K562 (cell line): ENCODE measurements around the gene RPL21. TPM values are rescaled to one million over a fixed set of nuclear protein-coding genes. Genes with fewer than 3 reads are reported as not detected.

Experiments used
- ATAC-seq: fragments of 200-7000 bp; cut with Tn5 transposase; 3 replicates; pipeline ENCODE4 v1.9.1; 2020; ENCODE audit warnings: moderate library complexity
- BruUV-seq: library from RNA; stranded (reverse); fragments of 400-500 nt; replicated peaks from 2 replicates; lab custom pipeline; 2021; lab: Mats Ljungman, UMichigan
- CTCF ChIA-PET: fragments of 300-600 bp; formaldehyde crosslinking; extraction: SDS; loops from one replicate; lab custom pipeline; 2021; ENCODE audit warnings: low intra/inter-chr PET ratio; lab: Yijun Ruan, JAX
- POLR2A ChIA-PET: fragments of 300-600, 350-650 bp; sonication (Branson Sonifier 250); formaldehyde crosslinking; extraction: SDS; loops from one replicate; lab custom pipeline; 2021; ENCODE audit warnings: antibody characterized with exemption, inconsistent platforms; lab: Yijun Ruan, JAX
- DNase-seq, 4 experiments: peaks; one replicate each; pipeline versions ENCODE4 v3.0.0 to v3.0.0-alpha.2; 2011 to 2018; ENCODE audit warnings: low spot score in 3 of 4, mixed read lengths in 3 of 4; ENCODE audit errors: extremely low read depth in 1 of 4
- FAIRE-seq: peaks from 2 replicates; lab custom pipeline; 2011; peaks lifted over from hg19 to GRCh38; lab: Jason Lieb, UNC
- H2AFZ ChIP-seq: 2 replicates; pipeline ENCODE4 v1.6.0; 2011; ENCODE audit warnings: low read depth, low read length, control low read depth, inconsistent platforms
- H3K27ac ChIP-seq: fragments of 200-600 bp; 3 replicates; pipeline ENCODE4 v1.8.0; 2011; ENCODE audit warnings: low read depth, mild to moderate bottlenecking, control low read depth, inconsistent platforms, low read length, moderate library complexity, mixed read lengths; ENCODE audit errors: extremely low read depth
- H3K27me3 ChIP-seq, 2 experiments: fragments of 300-600 bp in 1 of 2; 2 replicates in 1 of 2; 3 replicates in 1 of 2; pipeline versions ENCODE4 v1.6.0 to v1.8.0; 2011; ENCODE audit warnings: inconsistent platforms in 2 of 2, low read length in 2 of 2, mild to moderate bottlenecking in 1 of 2, mixed read lengths in 1 of 2, moderate library complexity in 1 of 2; ENCODE audit not compliant: control insufficient read depth in 2 of 2, insufficient read depth in 2 of 2
- H3K36me3 ChIP-seq: fragments of 300-600 bp; 3 replicates; pipeline ENCODE4 v1.8.0; 2011; ENCODE audit warnings: mild to moderate bottlenecking, low read length, inconsistent platforms; ENCODE audit not compliant: control insufficient read depth, insufficient read depth
- H3K4me1 ChIP-seq, 2 experiments: fragments of 200-600 bp in 1 of 2; replicated peaks in 1 of 2; 2 replicates in 1 of 2; 3 replicates in 1 of 2; pipeline versions ENCODE4 v1.5.1 to v1.8.0; 2011; ENCODE audit warnings: inconsistent platforms in 2 of 2, low read length in 2 of 2, mild to moderate bottlenecking in 1 of 2, mixed read lengths in 1 of 2, moderate library complexity in 1 of 2; ENCODE audit not compliant: control insufficient read depth in 2 of 2, insufficient read depth in 2 of 2
- H3K4me2 ChIP-seq: 2 replicates; pipeline ENCODE4 v1.6.1; 2011; ENCODE audit warnings: low read length, control low read depth, inconsistent platforms, mixed read lengths; ENCODE audit not compliant: insufficient read depth
- H3K4me3 ChIP-seq: fragments of 200-600 bp; sonication (generic), shearing (Covaris generic); 2 replicates; pipeline ENCODE4 v1.5.1; 2016; ENCODE audit warnings: control low read depth, inconsistent platforms
- H3K79me2 ChIP-seq: fragments of 200-600 bp; 3 replicates; pipeline ENCODE4 v1.8.0; 2011; ENCODE audit warnings: low read length, inconsistent platforms; ENCODE audit not compliant: control insufficient read depth, insufficient read depth
- H3K9ac ChIP-seq, 2 experiments: 2 replicates each; pipeline versions ENCODE4 v1.6.0 to v1.6.1; 2011; ENCODE audit warnings: low read depth in 2 of 2, low read length in 2 of 2, control low read depth in 1 of 2, inconsistent platforms in 1 of 2, mild to moderate bottlenecking in 1 of 2, mixed read lengths in 1 of 2; ENCODE audit not compliant: insufficient read depth in 1 of 2
- H3K9me1 ChIP-seq: one replicate; pipeline ENCODE4 v1.6.0; 2011; ENCODE audit warnings: inconsistent platforms, mild to moderate bottlenecking, low read length, moderate library complexity; ENCODE audit not compliant: control insufficient read depth, insufficient read depth
- H3K9me3 ChIP-seq: replicated peaks from 2 replicates; pipeline ENCODE4 v1.5.1; 2011; ENCODE audit warnings: low read depth, low read length, inconsistent platforms; ENCODE audit not compliant: control insufficient read depth, insufficient read depth
- H4K20me1 ChIP-seq: replicated peaks from 2 replicates; pipeline ENCODE4 v1.6.1; 2011; ENCODE audit warnings: low read length, inconsistent platforms, mixed read lengths; ENCODE audit not compliant: control insufficient read depth, insufficient read depth
- ARID2 ChIP-seq: fragments of 450-650 bp; IDR thresholded peaks from 2 replicates; pipeline ENCODE4 v1.6.1; 2017; ENCODE audit warnings: antibody characterized with exemption, mild to moderate bottlenecking
- ATF7 ChIP-seq: fragments of 450-650 bp; IDR thresholded peaks from 2 replicates; pipeline ENCODE4 v1.7.1; 2014; ENCODE audit warnings: mild to moderate bottlenecking, moderate library complexity
- CEBPB ChIP-seq: fragments of 450-650 bp; IDR thresholded peaks from 2 replicates; pipeline ENCODE4 v1.6.1; 2016; ENCODE audit warnings: missing genetic modification characterization, missing compliant biosample characterization
- CHD4 ChIP-seq: fragments of 200-600 bp; sonication (generic); IDR thresholded peaks from 3 replicates; pipeline ENCODE4 v1.6.1; 2012; ENCODE audit warnings: low read depth, mild to moderate bottlenecking, mixed read lengths, low read length, inconsistent platforms; ENCODE audit not compliant: insufficient read depth, insufficient replicate concordance, poor library complexity, severe bottlenecking
- DNMT1 ChIP-seq: fragments of 450-650 bp; IDR thresholded peaks from 2 replicates; pipeline ENCODE4 v1.6.1; 2016; ENCODE audit warnings: antibody characterized with exemption, mild to moderate bottlenecking
- HDAC1 ChIP-seq, 2 experiments: fragments of 450-650 bp; IDR thresholded peaks; 2 replicates each; pipeline ENCODE4 v1.6.1; 2016 to 2017; ENCODE audit warnings: inconsistent platforms in 1 of 2, mild to moderate bottlenecking in 1 of 2, moderate library complexity in 1 of 2
- HNRNPK ChIP-seq: fragments of 200-400 bp; formaldehyde crosslinking; IDR thresholded peaks from one replicate; pipeline ENCODE4 v1.6.1; 2018; ENCODE audit warnings: mild to moderate bottlenecking, low read depth, low read length; ENCODE audit not compliant: poor library complexity, severe bottlenecking
- MTA3 ChIP-seq: fragments of 450-650 bp; formaldehyde crosslinking; IDR thresholded peaks from 2 replicates; pipeline ENCODE4 v1.6.1; 2017; ENCODE audit warnings: mild to moderate bottlenecking, borderline replicate concordance
- NR2C1 ChIP-seq, 2 experiments: fragments of 450-650 bp; IDR thresholded peaks; 2 replicates each; pipeline ENCODE4 v1.6.1; 2017; ENCODE audit warnings: mild to moderate bottlenecking in 2 of 2, antibody characterized with exemption in 1 of 2, inconsistent platforms in 1 of 2, missing compliant biosample characterization in 1 of 2, missing genetic modification characterization in 1 of 2
- SMAD1 ChIP-seq: fragments of 150-350 bp; IDR thresholded peaks from 2 replicates; pipeline ENCODE4 v1.6.1; 2014; ENCODE audit warnings: low read length, low read depth; ENCODE audit not compliant: partially characterized antibody
- TBP ChIP-seq: optimal IDR thresholded peaks from 2 replicates; pipeline ENCODE3; 2011; ENCODE audit warnings: low read depth, low read length, improper control_type of control experiment
- TEAD4 ChIP-seq, 2 experiments: sonication (generic) in 1 of 2; formaldehyde crosslinking in 1 of 2; IDR thresholded peaks; 2 replicates each; pipeline versions ENCODE4 v1.6.1 to v1.8.0; 2012 to 2022; ENCODE audit warnings: borderline replicate concordance in 1 of 2, inconsistent platforms in 1 of 2, low read length in 1 of 2, mild to moderate bottlenecking in 1 of 2, missing genetic modification reagents in 1 of 2
- ZFP30 ChIP-seq: fragments of 250-450 bp; sonication (Bioruptor Pico); IDR thresholded peaks from 2 replicates; pipeline ENCODE4 v1.8.0; 2022; ENCODE audit warnings: moderate library complexity, mild to moderate bottlenecking, inconsistent platforms, borderline replicate concordance
- ZNF217 ChIP-seq: sonication (generic); formaldehyde crosslinking; IDR thresholded peaks from 2 replicates; pipeline ENCODE4 v1.8.0; 2022; ENCODE audit warnings: mild to moderate bottlenecking, missing genetic modification reagents
- ZSCAN29 ChIP-seq: fragments of 450-650 bp; IDR thresholded peaks from 2 replicates; pipeline ENCODE4 v1.6.1; 2017
- WGBS: fragments of 100-300 bp; shearing (Covaris generic); methylation state at CpG from one replicate; pipeline ENCODE4 v1.1.6; 2016; ENCODE audit warnings: low coverage, mixed read lengths; ENCODE audit not compliant: insufficient coverage; ENCODE audit errors: missing lambda C conversion rate; 5-methylcytosine and 5-hydroxymethylcytosine counted together
- in situ Hi-C: fragments of 300-500 bp; cut with MboI; formaldehyde crosslinking; loops from 4 replicates; pipeline ENCODE4 v1.15.0; 2018; ENCODE audit warnings: inconsistent platforms, mixed read lengths
- intact Hi-C: fragments of 100-400 bp; cut with micrococcal nuclease; formaldehyde crosslinking; loops from 2 replicates; pipeline ENCODE4 v1.14.2; 2022
- polyA plus RNA-seq, 8 experiments: library from polyadenylated mRNA; depleted of rRNA in 4 of 8; stranded (reverse) in 5 of 8; unstranded in 3 of 8; fragments of >200 nt; fragmentation: Nextera tagmentation in 2 of 8; fragmentation: Illumina TruSeq in 1 of 8; extraction: Ambion mirVana in 2 of 8; extraction: Trizol in 1 of 8; gene quantifications; 2 replicates each; pipeline versions ENCODE4 v1.2.1 to v1.2.3, GENCODE V29; 2011 to 2014; ENCODE audit warnings: inconsistent platforms in 1 of 8, missing spikeins in 1 of 8
- total RNA-seq, 7 experiments: library from RNA; depleted of rRNA in 6 of 7; stranded (reverse); fragments of >200 nt in 6 of 7; fragmentation: Illumina TruSeq in 2 of 7; extraction: Trizol in 2 of 7; gene quantifications; 2 replicates each; pipeline versions ENCODE4 v1.2.1 to v1.2.3, GENCODE V29; 2011 to 2021; ENCODE audit warnings: low replicate concordance in 1 of 7
- TF ChIP-seq, protein P1 (sequence below): fragments of 250-450 bp; sonication (Bioruptor Pico); IDR thresholded peaks from 2 replicates; pipeline ENCODE4 v1.5.0; 2021; ENCODE audit warnings: mild to moderate bottlenecking, moderate library complexity

RPL21 gene
- total and polyA plus RNA-seq, 9 of the 15 experiments (the other 6 are each of a cell fraction or from before 2014, with no cell fraction given) = 622 to 4,203 (median 1,676) TPM

DNA sequence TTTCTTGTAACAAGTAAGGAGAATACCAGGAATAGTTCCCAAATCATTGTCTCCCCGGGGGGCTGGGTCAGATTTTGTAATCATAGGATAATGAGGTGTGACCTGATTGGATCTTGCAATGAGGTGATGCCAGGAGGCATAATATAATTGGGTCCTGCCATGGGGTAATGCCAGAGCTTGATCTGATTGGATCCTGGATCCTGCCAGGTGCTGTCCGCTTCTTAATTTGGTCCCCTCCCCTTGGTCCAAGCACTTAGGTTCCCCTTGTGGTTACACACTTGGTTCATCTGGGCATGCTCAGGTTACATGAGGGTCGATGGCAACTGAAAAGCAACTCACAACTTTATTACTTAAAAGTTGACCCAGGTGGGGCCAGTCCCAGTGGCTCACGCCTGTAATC is 39.4 kb downstream of the RPL21 start:
- in situ Hi-C loops (no loop called here), intact Hi-C loops (no loop called here)
- POLR2A ChIA-PET = no interaction called here
- no peak for DNase-seq
- no peak overlapping the region for H3K4me3 ChIP-seq
- H3K9me1 ChIP-seq = no peaks in the 10 kb centered on the region
- BruUV-seq = no TSS peak
- H3K9me3 ChIP-seq = no peaks in the 10 kb centered on the region; the same call in 1 of the 2 replicates
- no peak overlapping the region for H2AFZ ChIP-seq
- H3K36me3 ChIP-seq = no peaks in the 10 kb centered on the region
- ATAC-seq = no peak
- H3K4me2 ChIP-seq = no peak overlapping the region
- no peak for FAIRE-seq
- H3K27me3 ChIP-seq = peaks cover 11 to 13% of the 10 kb centered on the region in 2 experiments; a peak in 3 of 5 replicates
- no peaks in the 10 kb centered on the region for H3K79me2 ChIP-seq
- no peaks in the 10 kb centered on the region for H4K20me1 ChIP-seq
- TF ChIP-seq, protein P1, sequence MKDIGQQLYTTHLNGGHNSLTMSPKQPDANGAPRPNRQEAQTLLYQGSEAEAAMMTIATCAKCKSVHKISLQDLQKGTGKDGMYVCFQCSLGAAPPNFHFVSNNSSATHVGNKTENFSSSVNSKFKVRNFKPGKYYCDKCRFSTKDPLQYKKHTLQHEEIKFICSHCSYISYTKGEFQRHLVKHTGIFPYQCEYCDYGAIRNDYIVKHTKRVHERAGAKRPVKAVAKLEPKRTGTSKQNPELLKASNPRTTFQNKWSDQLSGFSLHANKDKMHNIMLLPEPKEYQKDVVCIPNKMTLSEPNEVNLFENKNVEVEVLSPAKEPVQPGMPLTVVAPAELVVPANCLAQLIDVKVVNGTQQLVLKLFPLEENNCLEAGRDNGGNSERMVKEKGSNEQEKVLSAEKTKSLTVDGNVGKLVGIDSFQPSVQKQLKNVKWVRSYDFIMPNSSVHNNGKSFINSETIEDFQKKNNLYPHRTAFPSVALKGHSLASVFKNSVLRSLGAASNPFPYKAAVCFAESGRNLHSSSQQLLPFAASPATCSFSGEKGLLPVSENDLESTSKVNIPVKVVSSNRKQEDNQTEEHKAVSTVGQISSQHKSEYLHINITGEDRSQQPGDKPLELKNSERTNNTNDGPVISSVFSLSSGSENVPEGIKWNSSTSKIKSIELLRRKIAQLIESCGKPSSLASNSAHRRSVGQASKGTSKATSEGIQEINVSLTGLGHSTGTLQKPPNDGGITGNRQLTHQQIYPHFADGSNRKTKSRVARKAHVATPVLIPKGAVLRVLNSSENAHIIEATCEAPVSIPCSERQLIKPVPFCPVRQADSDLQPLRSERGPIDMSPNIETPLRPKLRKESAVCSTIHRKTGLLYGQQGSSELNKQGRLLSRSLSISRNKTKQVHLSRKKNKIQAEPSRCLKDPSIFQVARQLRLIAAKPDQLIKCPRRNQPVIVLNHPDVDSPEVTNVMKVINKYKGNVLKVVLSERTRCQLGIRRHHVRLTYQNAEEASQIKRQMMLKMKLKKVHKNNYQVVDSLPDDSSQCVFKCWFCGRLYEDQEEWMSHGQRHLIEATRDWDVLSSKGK (CRISPR knock-in tag) = no peak
- TF ChIP-seq TEAD4 (IDR thresholded peaks at IDR 0.05; ENCODE audit: low read length) (no peak), TEAD4 (CRISPR knock-in tag; IDR thresholded peaks at IDR 0.05; ENCODE audit: borderline replicate concordance) (no peak), ARID2 (no peak), CHD4 (no peak), HDAC1 (IDR thresholded peaks at IDR 0.05) (no peak), MTA3 (no peak), ZNF217 (no peak), DNMT1 (no peak), TBP (no peak), ZSCAN29 (no peak), HNRNPK (no peak), SMAD1 (no peak), ZFP30 (CRISPR knock-in tag) (no peak), CEBPB (tag) (no peak), ATF7 (no peak), NR2C1 (IDR thresholded peaks at IDR 0.05) (no peak), NR2C1 (tag; IDR thresholded peaks at IDR 0.05) (no peak)
- H3K9ac ChIP-seq = no peak overlapping the region
- no peak overlapping the region for H3K27ac ChIP-seq
- CTCF ChIA-PET = no interaction called here
- WGBS = 0% methylated on average over 4 of the region's 4 CpGs
- H3K4me1 ChIP-seq = no peaks in the 10 kb centered on the region
